Rectal smooth muscle tissue (tissue), 1 donor: ENCODE data around the gene PHLDB3.
"Not testable (repeated sequence)": the region's sequence is repeated elsewhere in the genome, so short reads cannot be mapped to it uniquely, and the experiment has no call there.

ENCODE experiments used
- H3K27ac ChIP-seq: one replicate; pipeline ENCODE4 v1.7.0; 2013; ENCODE audit warnings: low read depth, low read length, inconsistent platforms
- H3K27me3 ChIP-seq: one replicate; pipeline ENCODE4 v1.7.0; 2013; ENCODE audit warnings: low read length; ENCODE audit not compliant: control insufficient read depth, insufficient read depth
- H3K36me3 ChIP-seq: one replicate; pipeline ENCODE4 v1.7.0; 2013; ENCODE audit warnings: low read length; ENCODE audit not compliant: control insufficient read depth, insufficient read depth
- H3K4me1 ChIP-seq: one replicate; pipeline ENCODE4 v1.7.0; 2013; ENCODE audit warnings: low read length; ENCODE audit not compliant: control insufficient read depth, insufficient read depth
- H3K4me3 ChIP-seq: one replicate; pipeline ENCODE4 v1.7.0; 2013; ENCODE audit warnings: low read length
- H3K9ac ChIP-seq: one replicate; pipeline ENCODE4 v1.7.0; 2013; ENCODE audit warnings: low read length

PHLDB3 gene

GRCh38 chr19:43504426-43505185 lies at the start of gene PHLDB3:
TSS of gene PHLDB3 (minus strand) at chr19:43504746. CDS start at chr19:43504118, 628 bp downstream.
- peak within 1 kb of the TSS; percentile 46 for H3K9ac ChIP-seq
- peaks cover 3% of the 10 kb centered on the region for H3K36me3 ChIP-seq
- H3K27me3 ChIP-seq = no peaks in the 10 kb centered on the region
- peak within 1 kb of the TSS; percentile 86 for H3K27ac ChIP-seq
- H3K4me3 ChIP-seq = peak within 1 kb of the TSS; percentile 81
- no peaks in the 10 kb centered on the region for H3K4me1 ChIP-seq

GRCh38 chr19:43553656-43554055 lies 49.1 kb upstream of the PHLDB3 start:
- peaks cover 16% of the 10 kb centered on the region for H3K36me3 ChIP-seq
- H3K27me3 ChIP-seq = no peaks in the 10 kb centered on the region
- H3K4me3 ChIP-seq = no peak overlapping the region
- H3K4me1 ChIP-seq = no peaks in the 10 kb centered on the region
- H3K9ac ChIP-seq = no peak overlapping the region
- H3K27ac ChIP-seq = no peak overlapping the region

GRCh38 chr19:43552616-43553015 lies 48.1 kb upstream of the PHLDB3 start:
- Histone ChIP-seq H3K27me3 (no peaks in the 10 kb centered on the region), H3K27ac (no peak overlapping the region), H3K36me3 (peaks cover 13% of the 10 kb centered on the region), H3K4me1 (no peaks in the 10 kb centered on the region), H3K4me3 (no peak overlapping the region), H3K9ac (no peak overlapping the region)

GRCh38 chr19:43552198-43552450 lies 47.6 kb upstream of the PHLDB3 start:
- H3K27me3 ChIP-seq = no peaks in the 10 kb centered on the region
- H3K4me1 ChIP-seq = no peaks in the 10 kb centered on the region
- H3K4me3 ChIP-seq = no peak overlapping the region
- H3K27ac ChIP-seq = no peak overlapping the region
- H3K36me3 ChIP-seq = peaks cover 13% of the 10 kb centered on the region
- H3K9ac ChIP-seq = no peak overlapping the region

- H3K4me3 ChIP-seq = no peak overlapping the region
- H3K27me3 ChIP-seq = no peaks in the 10 kb centered on the region
- no peak overlapping the region for H3K9ac ChIP-seq
- no peak overlapping the region for H3K27ac ChIP-seq
- peaks cover 16% of the 10 kb centered on the region for H3K36me3 ChIP-seq
- H3K4me1 ChIP-seq = no peaks in the 10 kb centered on the region
Observed at GRCh38 chr19:43551399-43552197, 47.1 kb upstream of the PHLDB3 start.

- Histone ChIP-seq H3K4me1 (no peaks in the 10 kb centered on the region), H3K9ac (no peak overlapping the region), H3K27ac (no peak overlapping the region), H3K36me3 (peaks cover 28% of the 10 kb centered on the region), H3K27me3 (no peaks in the 10 kb centered on the region), H3K4me3 (no peak overlapping the region)
Observed at GRCh38 chr19:43548706-43549105, 44.2 kb upstream of the PHLDB3 start.

- not testable (repeated sequence) for H3K27me3 ChIP-seq, H3K9ac ChIP-seq
- peaks cover 33% of the 10 kb centered on the region for H3K36me3 ChIP-seq
Observed at GRCh38 chr19:43547926-43548325, 43.4 kb upstream of the PHLDB3 start.

GRCh38 chr19:43546581-43546980 lies 42.0 kb upstream of the PHLDB3 start:
- H3K36me3 ChIP-seq = peaks cover 30% of the 10 kb centered on the region
- H3K4me3 ChIP-seq = no peak overlapping the region
- no peaks in the 10 kb centered on the region for H3K4me1 ChIP-seq
- no peak overlapping the region for H3K27ac ChIP-seq
- H3K9ac ChIP-seq = no peak overlapping the region
- H3K27me3 ChIP-seq = no peaks in the 10 kb centered on the region

More at GRCh38 chr19:43547926-43548325, 43.4 kb upstream of the PHLDB3 start:
- not testable (repeated sequence) for H3K27ac ChIP-seq, H3K4me3 ChIP-seq, H3K4me1 ChIP-seq

GRCh38 chr19:43545981-43546380 lies 41.4 kb upstream of the PHLDB3 start:
- H3K27ac ChIP-seq = no peak overlapping the region
- no peak overlapping the region for H3K4me3 ChIP-seq
- H3K9ac ChIP-seq = no peak overlapping the region
- peaks cover 30% of the 10 kb centered on the region for H3K36me3 ChIP-seq
- H3K27me3 ChIP-seq = no peaks in the 10 kb centered on the region
- no peaks in the 10 kb centered on the region for H3K4me1 ChIP-seq

GRCh38 chr19:43545276-43545675 lies 40.7 kb upstream of the PHLDB3 start:
- Histone ChIP-seq H3K4me3 (no peak overlapping the region), H3K9ac (no peak overlapping the region), H3K36me3 (peaks cover 33% of the 10 kb centered on the region), H3K27me3 (no peaks in the 10 kb centered on the region), H3K27ac (no peak overlapping the region), H3K4me1 (no peaks in the 10 kb centered on the region)

GRCh38 chr19:43544077-43544476 lies 39.5 kb upstream of the PHLDB3 start:
- no peak overlapping the region for H3K27ac ChIP-seq
- peaks cover 36% of the 10 kb centered on the region for H3K36me3 ChIP-seq
- H3K27me3 ChIP-seq = no peaks in the 10 kb centered on the region
- H3K4me1 ChIP-seq = no peaks in the 10 kb centered on the region
- no peak overlapping the region for H3K9ac ChIP-seq
- no peak overlapping the region for H3K4me3 ChIP-seq

GRCh38 chr19:43541920-43542650 lies 37.5 kb upstream of the PHLDB3 start:
- Histone ChIP-seq H3K4me1 (no peaks in the 10 kb centered on the region), H3K9ac (no peak overlapping the region), H3K36me3 (peaks cover 36% of the 10 kb centered on the region), H3K4me3 (no peak overlapping the region), H3K27ac (no peak overlapping the region), H3K27me3 (no peaks in the 10 kb centered on the region)
